Endodermal cell (in vitro differentiated cells): ENCODE data around the gene IFT20. TPM values are rescaled to one million over a fixed set of nuclear protein-coding genes. Genes with fewer than 3 reads are reported as not detected.

Source experiments
- DNase-seq: peaks from one replicate; pipeline ENCODE4 v3.0.0-alpha.2; 2017
- H3K27ac ChIP-seq: 2 replicates; pipeline ENCODE4 v1.5.1; 2013; ENCODE audit warnings: mild to moderate bottlenecking, low read depth, low read length, moderate library complexity
- H3K27me3 ChIP-seq: 2 replicates; pipeline ENCODE4 v1.6.1; 2013; ENCODE audit warnings: mild to moderate bottlenecking, low read length, moderate library complexity; ENCODE audit not compliant: insufficient read depth, control insufficient read depth, poor library complexity, severe bottlenecking
- H3K36me3 ChIP-seq: 2 replicates; pipeline ENCODE4 v1.7.0; 2013; ENCODE audit warnings: mild to moderate bottlenecking, low read length, moderate library complexity; ENCODE audit not compliant: control insufficient read depth, insufficient read depth
- H3K4me1 ChIP-seq: one replicate; pipeline ENCODE4 v1.7.0; 2013; ENCODE audit warnings: low read length; ENCODE audit not compliant: control insufficient read depth, insufficient read depth
- H3K4me3 ChIP-seq: 2 replicates; pipeline ENCODE4 v1.5.1; 2013; ENCODE audit warnings: mild to moderate bottlenecking, low read length, moderate library complexity
- H3K9ac ChIP-seq: 2 replicates; pipeline ENCODE4 v1.6.1; 2013; ENCODE audit warnings: mild to moderate bottlenecking, low read length, moderate library complexity; ENCODE audit not compliant: poor library complexity, severe bottlenecking; ENCODE audit errors: extremely low read depth
- H3K9me3 ChIP-seq: 2 replicates; pipeline ENCODE4 v1.6.1; 2013; ENCODE audit warnings: mild to moderate bottlenecking, low read length, moderate library complexity; ENCODE audit not compliant: control insufficient read depth
- H3K27ac Mint-ChIP-seq: 2 replicates; pipeline ENCODE4 v1.8.0; 2020; ENCODE audit warnings: mixed read lengths
- H3K27me3 Mint-ChIP-seq: 2 replicates; pipeline ENCODE4 v1.8.0; 2021; ENCODE audit warnings: mild to moderate bottlenecking, mixed read lengths; ENCODE audit not compliant: insufficient read depth
- H3K36me3 Mint-ChIP-seq: 2 replicates; pipeline ENCODE4 v1.8.0; 2020; ENCODE audit warnings: low read depth, mixed read lengths
- H3K4me1 Mint-ChIP-seq: 2 replicates; pipeline ENCODE4 v1.8.0; 2020; ENCODE audit warnings: mixed read lengths
- H3K4me3 Mint-ChIP-seq: 2 replicates; pipeline ENCODE4 v1.8.0; 2020; ENCODE audit warnings: mild to moderate bottlenecking, moderate library complexity, mixed read lengths
- H3K9me3 Mint-ChIP-seq: 2 replicates; pipeline ENCODE4 v1.8.0; 2020; ENCODE audit warnings: mild to moderate bottlenecking, mixed read lengths
- WGBS, 2 experiments: methylation state at CpG; one replicate each; pipeline versions ENCODE4 v1.1.5 to v1.1.7; 2013; ENCODE audit warnings: missing lambda C conversion rate in 2 of 2, mixed read lengths in 1 of 2; ENCODE audit not compliant: insufficient coverage in 1 of 2, insufficient read length in 1 of 2; 5-methylcytosine and 5-hydroxymethylcytosine counted together
- total RNA-seq, 2 donors: library from RNA; stranded (reverse); fragmentation: NEBNext Ultra II Directional in 1 of 2; extraction: Animal tissue kit (Norgen Biotek cat#: 25700) in 1 of 2; gene quantifications; 2 replicates in 1 of 2; 3 replicates in 1 of 2; pipeline ENCODE4 v1.2.1, GENCODE V29; 2021
- TF ChIP-seq, protein P1 (sequence below): fragments of 200-600 bp; sonication (generic); conservative IDR thresholded peaks from 2 replicates; pipeline ENCODE4 v1.5.0; 2021; ENCODE audit warnings: antibody characterized with exemption, mild to moderate bottlenecking

Gene IFT20
- total RNA-seq, 2 donors from 2014 or later = 28.9 to 34.3 TPM

DNA sequence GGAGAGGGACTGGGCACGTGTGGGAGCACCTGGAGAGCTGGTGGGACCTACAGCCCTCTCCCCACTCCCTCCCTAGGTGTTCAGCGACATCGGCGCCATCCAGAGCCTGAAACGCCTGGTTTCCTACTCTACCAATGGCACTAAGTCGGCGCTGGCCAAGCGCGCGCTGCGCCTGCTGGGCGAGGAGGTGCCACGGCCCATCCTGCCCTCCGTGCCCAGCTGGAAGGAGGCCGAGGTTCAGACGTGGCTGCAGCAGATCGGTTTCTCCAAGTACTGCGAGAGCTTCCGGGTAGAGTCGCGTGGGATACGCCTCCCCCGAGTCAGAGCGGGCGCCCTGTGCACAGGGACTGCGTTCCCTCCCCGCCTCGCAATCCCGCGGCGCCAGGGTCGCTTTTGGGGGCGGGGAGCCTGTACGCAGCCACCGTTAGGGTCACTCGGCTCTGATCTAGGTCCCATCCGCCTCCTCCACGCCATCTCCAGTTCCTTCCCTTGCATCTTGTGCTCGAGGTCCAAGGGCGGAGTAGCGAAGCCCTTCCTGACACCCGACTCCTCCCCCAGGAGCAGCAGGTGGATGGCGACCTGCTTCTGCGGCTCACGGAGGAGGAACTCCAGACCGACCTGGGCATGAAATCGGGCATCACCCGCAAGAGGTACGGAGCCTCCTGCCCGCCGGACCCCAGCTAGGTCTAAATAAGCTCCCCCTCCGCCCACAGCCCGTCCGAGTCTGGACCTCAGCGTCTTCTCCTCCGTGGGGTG, 49.2 kb upstream of the IFT20 start:
- H3K27ac ChIP-seq = no peak overlapping the region
- H3K4me1 Mint-ChIP-seq = no peaks in the 10 kb centered on the region
- H3K27ac Mint-ChIP-seq = no peak overlapping the region
- TF ChIP-seq, protein P1, sequence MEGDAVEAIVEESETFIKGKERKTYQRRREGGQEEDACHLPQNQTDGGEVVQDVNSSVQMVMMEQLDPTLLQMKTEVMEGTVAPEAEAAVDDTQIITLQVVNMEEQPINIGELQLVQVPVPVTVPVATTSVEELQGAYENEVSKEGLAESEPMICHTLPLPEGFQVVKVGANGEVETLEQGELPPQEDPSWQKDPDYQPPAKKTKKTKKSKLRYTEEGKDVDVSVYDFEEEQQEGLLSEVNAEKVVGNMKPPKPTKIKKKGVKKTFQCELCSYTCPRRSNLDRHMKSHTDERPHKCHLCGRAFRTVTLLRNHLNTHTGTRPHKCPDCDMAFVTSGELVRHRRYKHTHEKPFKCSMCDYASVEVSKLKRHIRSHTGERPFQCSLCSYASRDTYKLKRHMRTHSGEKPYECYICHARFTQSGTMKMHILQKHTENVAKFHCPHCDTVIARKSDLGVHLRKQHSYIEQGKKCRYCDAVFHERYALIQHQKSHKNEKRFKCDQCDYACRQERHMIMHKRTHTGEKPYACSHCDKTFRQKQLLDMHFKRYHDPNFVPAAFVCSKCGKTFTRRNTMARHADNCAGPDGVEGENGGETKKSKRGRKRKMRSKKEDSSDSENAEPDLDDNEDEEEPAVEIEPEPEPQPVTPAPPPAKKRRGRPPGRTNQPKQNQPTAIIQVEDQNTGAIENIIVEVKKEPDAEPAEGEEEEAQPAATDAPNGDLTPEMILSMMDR = no peak
- no peaks in the 10 kb centered on the region for H3K9me3 Mint-ChIP-seq
- no peaks in the 10 kb centered on the region for H3K4me1 ChIP-seq
- H3K9ac ChIP-seq = no peak overlapping the region
- DNase-seq = peak; percentile 87
- peaks cover 76% of the 10 kb centered on the region for H3K27me3 ChIP-seq
- peak overlapping the region; percentile 78 for H3K4me3 ChIP-seq
- peaks cover 82% of the 10 kb centered on the region for H3K27me3 Mint-ChIP-seq
- H3K4me3 Mint-ChIP-seq = peak overlapping the region; percentile 62
- no peaks in the 10 kb centered on the region for H3K36me3 ChIP-seq
- WGBS, 2 experiments = 6 to 14% methylated on average over 27 to 56 of the region's 56 CpGs
- no peaks in the 10 kb centered on the region for H3K36me3 Mint-ChIP-seq
- H3K9me3 ChIP-seq = no peaks in the 10 kb centered on the region

DNA sequence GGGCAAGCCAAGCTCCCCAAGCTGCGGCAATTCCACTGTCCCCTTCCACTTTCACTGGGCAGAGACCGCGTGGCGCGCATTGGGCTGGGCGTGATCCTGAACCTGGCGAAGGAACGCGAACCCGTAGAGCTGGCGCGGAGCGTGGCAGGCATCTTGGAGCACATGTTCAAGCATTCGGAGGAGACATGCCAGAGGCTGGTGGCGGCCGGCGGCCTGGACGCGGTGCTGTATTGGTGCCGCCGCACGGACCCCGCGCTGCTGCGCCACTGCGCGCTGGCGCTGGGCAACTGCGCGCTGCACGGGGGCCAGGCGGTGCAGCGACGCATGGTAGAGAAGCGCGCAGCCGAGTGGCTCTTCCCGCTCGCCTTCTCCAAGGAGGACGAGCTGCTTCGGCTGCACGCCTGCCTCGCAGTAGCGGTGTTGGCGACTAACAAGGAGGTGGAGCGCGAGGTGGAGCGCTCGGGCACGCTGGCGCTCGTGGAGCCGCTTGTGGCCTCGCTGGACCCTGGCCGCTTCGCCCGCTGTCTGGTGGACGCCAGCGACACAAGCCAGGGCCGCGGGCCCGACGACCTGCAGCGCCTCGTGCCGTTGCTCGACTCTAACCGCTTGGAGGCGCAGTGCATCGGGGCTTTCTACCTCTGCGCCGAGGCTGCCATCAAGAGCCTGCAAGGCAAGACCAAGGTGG, 46.0 kb upstream of the IFT20 start:
- H3K9me3 Mint-ChIP-seq = no peaks in the 10 kb centered on the region
- no peak overlapping the region for H3K27ac Mint-ChIP-seq
- peak; percentile 97 for DNase-seq
- peaks cover 98% of the 10 kb centered on the region for H3K27me3 Mint-ChIP-seq
- no peaks in the 10 kb centered on the region for H3K36me3 ChIP-seq
- peak overlapping the region; percentile 8 for H3K4me3 Mint-ChIP-seq
- no peaks in the 10 kb centered on the region for H3K4me1 Mint-ChIP-seq
- no peak overlapping the region for H3K9ac ChIP-seq
- peaks cover 82% of the 10 kb centered on the region for H3K27me3 ChIP-seq
- TF ChIP-seq, protein P1 = peak; percentile 86
- H3K4me1 ChIP-seq = no peaks in the 10 kb centered on the region
- 24 to 31% methylated on average over 61 to 72 of the region's 72 CpGs for WGBS, 2 experiments
- H3K36me3 Mint-ChIP-seq = no peaks in the 10 kb centered on the region
- H3K27ac ChIP-seq = no peak overlapping the region
- H3K4me3 ChIP-seq = no peak overlapping the region
- no peaks in the 10 kb centered on the region for H3K9me3 ChIP-seq

DNA sequence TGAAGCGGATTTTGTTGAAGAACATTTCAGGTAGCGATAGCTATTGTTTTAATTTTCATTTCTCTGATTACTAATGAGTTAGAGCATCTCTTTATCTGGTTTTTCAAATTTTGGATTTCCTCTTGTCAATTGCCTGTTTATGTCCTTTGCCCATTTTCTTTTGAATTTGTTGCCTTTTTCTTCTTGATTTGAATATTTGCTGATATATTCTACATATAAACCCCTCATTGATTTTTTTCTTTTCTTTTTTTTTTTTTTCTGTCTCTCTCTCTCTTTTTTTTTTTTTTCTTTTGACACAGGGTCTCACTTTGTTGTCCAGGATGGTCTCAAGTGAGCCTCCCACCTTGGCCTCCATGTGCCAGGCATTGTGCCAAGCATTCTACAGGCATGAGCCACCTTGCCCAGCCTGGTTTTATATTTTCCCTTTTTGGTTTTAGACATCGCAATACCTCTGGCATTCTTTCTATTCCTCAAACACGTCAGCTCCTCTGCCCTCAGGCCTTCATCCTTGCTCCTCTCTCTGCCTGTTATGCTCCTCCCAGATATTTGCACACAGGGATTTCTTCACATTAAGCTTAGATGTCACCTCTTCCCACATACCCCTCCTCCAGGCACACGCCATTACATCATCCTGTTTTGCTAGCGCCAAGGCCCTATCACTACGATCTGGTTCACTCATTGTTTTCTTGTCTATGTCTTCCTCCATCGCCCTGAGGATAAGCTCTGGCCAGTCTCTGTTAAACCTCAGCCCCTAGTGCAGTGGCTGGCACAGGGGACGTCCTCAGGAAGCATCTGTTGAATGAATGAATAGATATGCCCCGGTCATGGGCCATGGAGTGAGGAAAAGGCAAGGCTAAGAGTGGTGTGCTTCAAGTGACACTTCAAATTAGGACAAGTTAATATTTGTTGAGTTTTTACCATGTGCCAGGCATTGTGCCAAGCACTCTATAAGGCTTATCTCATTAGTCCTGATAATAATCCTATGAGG, 44.8 kb upstream of the IFT20 start:
- H3K27me3 Mint-ChIP-seq = peaks cover 92% of the 10 kb centered on the region
- Histone ChIP-seq H3K4me3 (no peak overlapping the region), H3K9me3 (no peaks in the 10 kb centered on the region), H3K4me1 (no peaks in the 10 kb centered on the region), H3K9ac (no peak overlapping the region), H3K27ac (no peak overlapping the region), H3K36me3 (no peaks in the 10 kb centered on the region), H3K27me3 (peaks cover 77% of the 10 kb centered on the region)
- H3K4me3 Mint-ChIP-seq = no peak overlapping the region
- H3K4me1 Mint-ChIP-seq = no peaks in the 10 kb centered on the region
- no peaks in the 10 kb centered on the region for H3K9me3 Mint-ChIP-seq
- no peak overlapping the region for H3K27ac Mint-ChIP-seq
- TF ChIP-seq, protein P1 = no peak
- no peak for DNase-seq
- no peaks in the 10 kb centered on the region for H3K36me3 Mint-ChIP-seq
- 82 to 92% methylated on average over 10 of the region's 10 CpGs for WGBS, 2 experiments
